22Rv1 (cell line): ENCODE data around the gene IL36RN.

ENCODE experiments used
- ZFX ChIP-seq: fragments of 450-650 bp; IDR thresholded peaks from 2 replicates; pipeline ENCODE4 v1.6.1; 2017; ENCODE audit warnings: antibody characterized with exemption, borderline replicate concordance
- TF ChIP-seq, protein P1 (sequence below): fragments of 450-650 bp; IDR thresholded peaks from 2 replicates; pipeline ENCODE4 v1.5.1; 2017; ENCODE audit warnings: mild to moderate bottlenecking

GRCh38 chr2:113111823-113112287, 52.9 kb downstream of the IL36RN start:
- TF ChIP-seq, protein P1, sequence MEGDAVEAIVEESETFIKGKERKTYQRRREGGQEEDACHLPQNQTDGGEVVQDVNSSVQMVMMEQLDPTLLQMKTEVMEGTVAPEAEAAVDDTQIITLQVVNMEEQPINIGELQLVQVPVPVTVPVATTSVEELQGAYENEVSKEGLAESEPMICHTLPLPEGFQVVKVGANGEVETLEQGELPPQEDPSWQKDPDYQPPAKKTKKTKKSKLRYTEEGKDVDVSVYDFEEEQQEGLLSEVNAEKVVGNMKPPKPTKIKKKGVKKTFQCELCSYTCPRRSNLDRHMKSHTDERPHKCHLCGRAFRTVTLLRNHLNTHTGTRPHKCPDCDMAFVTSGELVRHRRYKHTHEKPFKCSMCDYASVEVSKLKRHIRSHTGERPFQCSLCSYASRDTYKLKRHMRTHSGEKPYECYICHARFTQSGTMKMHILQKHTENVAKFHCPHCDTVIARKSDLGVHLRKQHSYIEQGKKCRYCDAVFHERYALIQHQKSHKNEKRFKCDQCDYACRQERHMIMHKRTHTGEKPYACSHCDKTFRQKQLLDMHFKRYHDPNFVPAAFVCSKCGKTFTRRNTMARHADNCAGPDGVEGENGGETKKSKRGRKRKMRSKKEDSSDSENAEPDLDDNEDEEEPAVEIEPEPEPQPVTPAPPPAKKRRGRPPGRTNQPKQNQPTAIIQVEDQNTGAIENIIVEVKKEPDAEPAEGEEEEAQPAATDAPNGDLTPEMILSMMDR, result no peak
- TF ChIP-seq ZFX, result no peak
